H4 (cell line): ENCODE data around the gene TMEM245. TPM values are rescaled to one million over a fixed set of nuclear protein-coding genes. Genes with fewer than 3 reads are reported as not detected.
A peak's percentile ranks its signal among the peaks of the same experiment; 100 is the strongest.
"Not testable (repeated sequence)": the region's sequence is repeated elsewhere in the genome, so short reads cannot be mapped to it uniquely, and the experiment has no call there.

Experiments used
- DNase-seq: peaks from one replicate; pipeline ENCODE4 v3.0.0-alpha.2; 2015; ENCODE audit warnings: low spot score
- total RNA-seq: library from RNA; depleted of rRNA; stranded (reverse); fragments of >200 nt; shearing (Covaris generic); gene quantifications from 2 replicates; pipeline ENCODE4 v1.2.3, GENCODE V29; 2014

Gene TMEM245
- total RNA-seq, 1 experiment from 2014 or later = 39.0 TPM

GRCh38 chr9:109132567-109133021, 12.8 kb upstream of the TMEM245 start:
- DNase-seq = no peak

GRCh38 chr9:109129470-109130197, 9.9 kb upstream of the TMEM245 start:
- DNase-seq = no peak

- not testable (repeated sequence) for DNase-seq
Measured at GRCh38 chr9:109126671-109127070, 6.9 kb upstream of the TMEM245 start.

GRCh38 chr9:109124121-109124520, 4.4 kb upstream of the TMEM245 start:
- no peak for DNase-seq

GRCh38 chr9:109122726-109123621, 3.2 kb upstream of the TMEM245 start:
- DNase-seq = no peak

- no peak for DNase-seq
Measured at GRCh38 chr9:109121232-109121796, 1.6 kb upstream of the TMEM245 start.

GRCh38 chr9:109120204-109120789, 550 bp upstream of the TMEM245 start:
- no peak for DNase-seq

GRCh38 chr9:109118808-109119438, 824 bp downstream of the TMEM245 start:
- no peak for DNase-seq

- DNase-seq = peak; percentile 42
Measured at GRCh38 chr9:109117856-109118807, 1.6 kb downstream of the TMEM245 start.

GRCh38 chr9:109115931-109116526, 3.7 kb downstream of the TMEM245 start:
- DNase-seq = peak; percentile 18

- no peak for DNase-seq
Measured at GRCh38 chr9:109114670-109115069, 5.1 kb downstream of the TMEM245 start.

- DNase-seq = no peak
Measured at GRCh38 chr9:109113892-109114609, 5.7 kb downstream of the TMEM245 start.

- no peak for DNase-seq
Measured at GRCh38 chr9:109113254-109113653, 6.5 kb downstream of the TMEM245 start.

GRCh38 chr9:109110329-109111021, 9.3 kb downstream of the TMEM245 start:
- peak; percentile 44 for DNase-seq

- no peak for DNase-seq
Measured at GRCh38 chr9:109109967-109110328, 9.8 kb downstream of the TMEM245 start.

- no peak for DNase-seq
Measured at GRCh38 chr9:109108318-109108717, 11.4 kb downstream of the TMEM245 start.

GRCh38 chr9:109107402-109108240, 12.1 kb downstream of the TMEM245 start:
- peak; percentile 42 for DNase-seq

GRCh38 chr9:109101810-109102209, 17.9 kb downstream of the TMEM245 start:
- peak; percentile 71 for DNase-seq
